GM18907 (cell line): ENCODE results near the gene NUP205.
"Not testable (repeated sequence)": the region's sequence is repeated elsewhere in the genome, so short reads cannot be mapped to it uniquely, and the experiment has no call there.

Experiments
- ATAC-seq: cut with Tn5 transposase; IDR thresholded peaks from one replicate; pipeline ENCODE4 v1.9.1; 2021; ENCODE audit warnings: mild to moderate bottlenecking, moderate library complexity; ENCODE audit not compliant: unreplicated experiment

Gene NUP205

DNA sequence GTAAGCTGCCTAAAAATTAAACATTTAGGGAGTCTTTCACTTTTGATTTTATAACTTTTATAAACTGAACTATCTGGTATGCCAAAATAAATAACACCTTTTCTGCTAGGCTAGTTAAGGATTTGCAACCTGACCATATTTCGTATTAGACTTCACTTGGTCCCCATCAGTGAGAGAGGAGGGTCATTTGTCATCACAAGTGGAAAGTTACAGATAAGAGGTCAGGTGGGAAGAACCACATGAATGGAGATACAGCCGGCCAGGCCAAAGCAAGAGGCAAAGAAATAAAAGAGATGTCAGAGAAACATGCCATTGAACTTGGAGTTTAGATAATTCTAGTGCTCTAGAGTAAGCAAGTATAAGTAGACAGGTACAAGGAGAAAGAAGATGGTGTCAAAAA, 60.1 kb downstream of the NUP205 start:
- no peak for ATAC-seq

DNA sequence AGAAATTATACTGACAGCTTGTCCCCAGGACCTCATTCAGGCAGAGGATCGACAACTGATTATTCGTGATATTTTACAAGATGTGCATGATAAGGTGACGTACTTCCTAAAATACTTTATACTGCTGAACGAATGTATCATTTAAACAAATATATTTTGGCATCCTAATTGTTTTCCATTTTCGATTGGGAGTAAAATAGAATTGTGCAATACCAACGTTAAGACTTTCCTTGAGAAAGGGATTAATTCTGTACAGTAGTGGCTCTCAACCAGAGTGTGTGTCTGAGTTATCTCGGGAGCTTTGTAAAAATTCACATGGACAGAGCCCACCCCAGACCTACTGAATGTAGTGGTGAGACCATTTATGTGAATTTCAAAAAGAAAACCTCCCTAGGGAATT, 60.8 kb downstream of the NUP205 start:
- no peak for ATAC-seq

DNA sequence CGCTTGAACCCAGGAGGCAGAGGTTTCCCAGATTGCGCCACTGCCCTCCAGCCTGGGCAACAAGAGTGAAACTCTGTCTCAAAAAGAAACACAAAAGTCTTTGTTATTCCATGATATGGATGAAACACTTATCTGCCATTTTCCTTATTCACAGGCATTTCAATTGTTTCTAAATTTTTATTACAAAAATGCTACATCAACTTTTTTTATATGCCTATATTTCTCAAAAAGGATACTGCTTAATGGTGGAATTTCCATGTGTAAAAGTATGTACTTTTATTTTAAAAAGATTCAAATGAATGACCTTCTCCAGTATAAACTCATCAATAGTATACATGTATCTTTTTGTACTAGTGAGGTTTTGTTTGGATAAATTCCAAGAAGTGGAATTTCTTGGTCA, 62.7 kb downstream of the NUP205 start:
- no peak for ATAC-seq

- no peak for ATAC-seq
Measured at GRCh38 chr7:135620980-135621850, 63.5 kb downstream of the NUP205 start.

DNA sequence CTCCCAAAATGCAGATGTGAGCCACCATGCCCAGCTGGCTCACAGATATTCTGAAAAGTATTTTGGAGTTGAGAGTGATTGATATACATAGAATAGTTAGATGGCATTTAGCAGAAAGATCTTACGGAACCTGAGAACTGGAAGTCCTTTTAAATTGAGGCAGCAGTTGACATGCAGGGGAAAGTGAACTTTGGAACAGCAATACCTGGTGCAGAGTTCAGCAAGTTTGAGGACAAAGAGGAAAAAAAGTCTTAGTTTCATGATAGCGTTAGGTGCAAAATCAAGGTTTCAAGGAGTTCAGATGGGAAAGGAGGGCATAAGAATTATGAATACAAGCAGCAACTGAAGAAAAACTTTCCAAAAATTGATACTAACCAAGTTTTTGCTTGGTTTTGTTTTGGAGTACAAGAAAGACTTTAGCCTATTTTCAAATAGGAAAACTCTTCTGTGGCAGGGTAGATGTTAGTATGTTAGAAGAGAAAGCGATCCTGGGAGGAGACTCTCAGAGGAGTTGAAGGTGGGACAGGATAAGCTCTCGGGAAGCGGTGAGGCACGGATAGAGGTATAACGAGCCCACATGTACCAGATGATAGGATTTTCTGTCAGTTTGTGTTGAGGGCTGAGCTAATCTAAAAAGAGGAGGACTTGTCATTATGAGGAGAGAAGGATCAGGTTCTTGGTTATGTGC, 76.6 kb downstream of the NUP205 start:
- no peak for ATAC-seq

DNA sequence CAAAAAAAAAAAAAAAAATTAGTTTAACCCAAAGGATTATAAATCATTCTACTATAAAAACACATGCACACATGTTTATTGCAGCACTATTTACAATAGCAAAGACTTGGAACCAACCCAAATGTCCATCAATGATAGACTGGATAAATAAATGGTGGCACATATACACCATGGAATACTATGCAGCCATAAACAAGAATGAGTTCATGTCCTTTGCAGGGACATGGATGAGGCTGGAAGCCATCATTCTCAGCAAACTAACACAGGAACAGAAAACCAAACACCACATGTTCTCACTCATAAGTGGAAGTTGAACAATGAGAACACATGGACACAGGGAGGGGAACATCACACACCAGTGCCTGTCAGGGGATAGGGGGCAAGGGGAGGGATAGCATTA, 82.0 kb downstream of the NUP205 start:
- not testable (repeated sequence) for ATAC-seq

DNA sequence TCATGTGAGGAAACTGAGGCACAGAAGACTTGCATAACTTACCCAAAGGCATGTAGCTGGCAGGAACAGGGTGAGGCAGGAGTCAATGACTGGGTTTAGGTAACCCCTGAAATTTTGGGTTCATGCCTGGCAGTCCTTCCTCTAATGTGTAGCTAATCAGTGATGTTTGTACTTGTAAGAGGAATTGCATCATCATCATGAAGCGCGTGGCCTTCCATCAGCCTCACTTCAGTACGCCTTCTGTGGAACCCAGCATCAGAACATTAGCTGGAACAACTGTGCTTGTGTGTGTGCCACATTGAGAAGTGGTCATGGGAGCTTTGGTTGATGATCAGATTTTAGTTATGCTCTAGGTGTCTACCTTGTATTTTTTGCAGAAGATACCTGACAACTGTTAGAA, 86.4 kb downstream of the NUP205 start:
- no peak for ATAC-seq

GRCh38 chr7:135644729-135645128, 87.0 kb downstream of the NUP205 start:
- ATAC-seq, result no peak

DNA sequence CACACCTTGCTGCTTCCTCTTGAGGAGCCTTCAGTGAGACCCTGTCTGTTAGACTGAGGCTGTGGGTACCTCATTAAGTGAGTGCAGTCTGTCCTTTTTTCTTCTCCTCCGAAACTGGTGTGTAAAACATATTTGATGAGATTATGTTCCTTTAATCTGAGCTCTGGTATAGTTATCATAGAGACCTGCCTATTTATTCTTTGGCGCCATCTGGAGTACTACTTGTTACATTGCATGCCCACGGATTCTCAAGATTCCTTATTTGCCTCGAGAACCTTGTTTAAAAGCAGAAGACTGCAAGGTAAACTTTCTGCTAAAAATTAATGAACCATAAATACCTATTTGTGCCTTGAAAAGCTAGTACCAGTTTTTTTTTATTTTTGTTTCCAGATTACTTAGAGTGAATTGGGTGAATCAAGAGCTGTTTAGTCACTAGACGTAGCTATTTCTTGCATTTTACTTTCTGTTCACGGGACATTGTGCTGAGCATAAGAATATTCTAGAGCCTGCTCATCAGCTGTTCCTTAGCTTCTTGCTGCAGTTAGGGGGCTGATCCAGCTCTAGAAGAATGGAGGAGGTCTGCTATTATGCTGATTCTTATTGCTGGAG, 87.7 kb downstream of the NUP205 start:
- ATAC-seq, result peak; percentile 73

GRCh38 chr7:135647755-135648154, 90.0 kb downstream of the NUP205 start:
- no peak for ATAC-seq

GRCh38 chr7:135648235-135648634, 90.5 kb downstream of the NUP205 start:
- no peak for ATAC-seq

DNA sequence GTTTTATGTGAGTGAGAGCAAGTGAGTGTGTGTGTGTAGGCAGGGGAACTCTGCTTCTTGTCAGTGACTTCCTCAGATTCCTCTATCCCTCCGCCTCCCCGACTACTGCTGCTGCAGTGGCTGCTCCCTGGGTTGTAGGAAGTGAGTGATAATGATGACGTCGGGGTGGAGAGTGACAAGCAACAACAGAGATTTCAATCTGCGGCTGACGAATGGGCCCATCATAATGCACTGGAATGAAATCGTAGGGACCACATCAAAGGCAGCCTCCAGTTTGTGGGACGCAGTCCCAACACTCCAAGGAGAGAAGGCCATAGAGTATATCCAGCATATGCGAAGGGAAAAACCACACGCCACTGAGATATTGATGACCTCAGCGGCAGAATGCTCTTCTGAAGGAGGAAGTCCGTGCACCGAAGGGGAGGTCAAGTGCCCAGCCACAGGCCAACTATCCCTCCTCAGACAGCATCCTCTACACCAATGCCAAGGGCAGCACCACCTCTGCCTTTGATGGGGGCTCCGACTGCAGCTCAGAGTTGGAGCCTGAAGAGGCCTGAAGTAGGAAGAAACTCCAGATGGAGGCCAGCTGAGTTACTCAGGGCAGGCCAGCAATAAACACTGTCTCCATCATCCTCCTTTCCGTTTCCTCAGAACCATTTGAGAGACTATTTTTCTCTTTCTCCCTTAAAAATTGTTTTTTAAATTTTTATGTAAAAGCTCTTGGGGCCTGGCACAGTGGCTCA, 93.3 kb downstream of the NUP205 start:
- ATAC-seq, result no peak

- ATAC-seq, result no peak
Measured at GRCh38 chr7:135653340-135654080, 95.8 kb downstream of the NUP205 start.

GRCh38 chr7:135658564-135658963, 100.8 kb downstream of the NUP205 start:
- no peak for ATAC-seq

DNA sequence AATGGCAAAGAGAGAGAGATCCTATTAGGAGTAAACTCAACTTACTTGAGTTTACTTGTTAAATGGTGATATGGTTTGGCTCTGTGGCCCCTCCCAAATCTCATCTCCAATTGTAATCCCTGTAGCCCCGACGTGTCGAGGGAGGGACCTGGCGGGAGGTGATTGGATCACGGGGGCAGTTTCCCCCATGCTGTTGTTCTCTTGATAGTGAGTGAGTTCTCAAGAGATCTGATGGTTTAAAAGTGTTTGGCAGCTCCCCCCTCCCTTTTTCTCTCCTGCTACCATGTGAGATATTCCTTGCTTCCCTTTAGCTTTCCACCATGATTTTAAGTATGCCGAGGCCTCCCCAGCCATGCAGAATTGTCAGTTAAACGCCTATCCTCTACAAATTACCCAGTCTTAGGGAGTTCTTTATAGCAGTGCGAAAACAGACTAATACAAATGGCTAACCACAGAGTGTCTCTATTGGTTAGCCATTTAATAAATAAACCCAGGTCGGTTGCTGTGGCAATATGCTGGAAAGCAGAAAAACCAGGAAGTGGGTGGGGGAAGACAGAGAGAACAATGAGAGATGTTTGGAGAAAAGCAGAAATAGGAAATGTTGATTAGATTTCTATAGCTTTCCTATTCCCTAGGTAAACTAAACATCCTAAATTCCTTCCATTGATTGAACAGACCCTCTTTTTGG, 101.6 kb downstream of the NUP205 start:
- no peak for ATAC-seq

DNA sequence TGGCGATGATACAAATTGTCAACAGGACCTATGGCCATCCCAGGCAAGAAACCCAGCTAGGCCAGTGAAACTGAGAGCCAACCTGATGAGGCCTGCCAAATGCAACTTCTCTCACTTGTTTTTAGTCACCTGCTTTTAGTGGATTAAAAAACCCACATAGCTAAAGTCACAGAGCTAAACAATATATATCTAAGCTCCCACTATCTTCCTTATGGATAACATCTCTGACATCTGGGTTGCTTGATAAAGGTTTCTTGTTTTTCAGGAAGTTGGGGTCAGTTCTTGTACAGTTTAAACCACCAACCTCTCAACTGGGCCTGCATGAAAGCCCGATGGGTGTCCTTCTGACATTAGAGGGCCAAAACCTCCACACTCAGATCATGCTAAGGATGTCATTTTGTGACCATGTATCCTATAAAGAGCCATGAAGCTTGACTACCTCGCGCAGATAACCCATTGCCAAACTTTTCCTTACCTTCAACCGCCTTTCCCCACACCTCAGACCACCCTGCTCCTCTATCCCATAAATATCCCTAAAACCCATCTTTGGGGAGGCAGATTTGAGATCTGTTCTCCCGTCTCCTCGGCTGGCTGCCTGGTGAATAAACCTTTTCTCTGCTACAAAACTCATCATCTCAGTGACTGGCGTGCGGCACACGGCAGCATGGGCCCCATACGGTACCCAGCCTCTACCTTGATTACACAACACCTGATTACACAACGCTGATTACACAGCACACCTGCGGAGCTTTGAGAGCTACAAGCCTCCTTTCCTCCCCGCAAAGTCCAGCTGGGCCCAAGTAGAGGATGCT, 103.8 kb downstream of the NUP205 start:
- ATAC-seq, result peak; percentile 2

DNA sequence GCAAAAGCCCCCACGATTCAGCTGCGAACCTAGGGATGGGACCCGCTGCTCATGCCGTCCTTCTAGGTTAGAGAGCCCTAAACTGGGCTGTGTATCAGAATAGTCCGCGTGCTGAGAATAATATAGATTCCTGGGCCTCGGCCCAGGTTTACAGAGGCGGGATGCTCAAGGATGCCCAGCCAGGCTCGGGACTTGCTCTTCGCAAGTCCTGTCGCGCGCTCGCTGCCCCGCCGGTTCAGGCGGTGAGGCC, 104.3 kb downstream of the NUP205 start:
- no peak for ATAC-seq

DNA sequence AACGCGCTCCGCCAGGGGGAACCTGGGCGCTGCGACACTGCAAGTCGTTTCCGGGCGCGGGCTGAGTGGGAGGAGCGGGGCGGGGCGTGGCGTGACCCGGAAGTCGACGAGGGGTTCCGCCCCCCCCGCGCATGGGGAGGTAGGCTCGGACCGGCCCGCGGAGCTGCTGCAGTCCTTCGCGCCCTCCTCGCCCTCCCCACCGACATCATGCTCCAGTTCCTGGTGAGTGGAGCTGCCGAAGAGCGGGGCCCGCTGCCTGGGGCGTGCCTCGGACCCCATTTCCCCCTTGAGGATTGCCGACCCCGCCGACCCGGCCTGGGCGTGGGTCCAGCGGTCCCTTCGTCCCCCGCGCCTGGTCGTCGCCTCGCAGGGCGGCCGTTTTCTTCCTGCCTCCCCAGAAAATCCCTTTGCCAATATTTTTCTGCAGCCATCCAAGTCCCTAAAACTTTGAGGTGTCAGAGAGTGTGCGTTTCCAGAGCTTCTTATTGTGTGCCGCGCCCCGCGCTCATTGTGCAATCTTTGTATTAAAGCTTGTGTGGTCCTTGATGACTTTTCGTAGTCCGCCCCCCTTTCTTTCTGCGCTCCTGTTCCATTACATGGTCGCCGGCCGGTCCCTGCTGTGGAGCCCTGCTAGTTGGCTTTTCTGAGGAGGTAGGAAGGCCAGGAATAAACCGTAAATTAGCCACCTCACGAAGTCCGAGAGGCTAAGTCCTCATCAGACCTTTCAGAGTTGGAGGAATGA, 104.8 kb downstream of the NUP205 start, which contains the start of gene STMP1:
Gene STMP1 (plus strand): TSS at position 142 of the 742 bp plus-strand sequence.
- peak; percentile 92 for ATAC-seq
